Body of pancreas (tissue), 4 donors: ENCODE measurements around the gene RIMBP3C.
"Not testable (repeated sequence)": the region's sequence is repeated elsewhere in the genome, so short reads cannot be mapped to it uniquely, and the experiment has no call there.

ENCODE experiments used
- CTCF ChIP-seq, 7 experiments: fragments of 450-650 bp in 4 of 7; fragments of 200-600 bp in 3 of 7; sonication (generic) in 3 of 7; IDR thresholded peaks; one replicate each; pipeline ENCODE4 v1.5.1; 2016 to 2019; ENCODE audit warnings: antibody characterized with exemption in 7 of 7
- POLR2A ChIP-seq, 3 donors: fragments of 450-650 bp; IDR thresholded peaks; one replicate each; pipeline ENCODE4 v1.6.1; 2016; ENCODE audit warnings: antibody characterized with exemption in 3 of 3, mild to moderate bottlenecking in 2 of 3

DNA sequence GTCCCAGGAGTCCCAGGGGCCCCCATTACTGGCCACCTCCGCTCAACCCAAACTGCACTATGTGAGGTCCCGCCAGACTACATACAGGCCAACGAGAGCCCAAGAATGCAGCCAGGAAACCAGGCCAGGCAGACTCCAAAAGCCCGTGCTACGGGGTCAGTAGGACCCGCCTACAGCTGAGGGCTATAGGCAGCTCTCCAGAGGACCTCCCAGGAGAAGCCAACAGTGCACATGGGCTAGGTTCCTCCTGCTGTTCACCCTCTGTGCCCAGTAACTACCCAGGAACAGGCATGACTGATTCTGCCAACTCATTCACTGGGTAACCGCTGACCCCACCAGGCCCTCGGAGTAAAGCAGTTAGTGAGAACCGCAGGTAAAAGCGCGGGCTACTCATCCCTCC is 39.2 kb downstream of the RIMBP3C start:
- TF ChIP-seq CTCF, POLR2A (IDR thresholded peaks at IDR 0.05): not testable (repeated sequence)
